H9 (cell line): ENCODE results near the gene KRTAP12-2. TPM values are rescaled to one million over a fixed set of nuclear protein-coding genes. Genes with fewer than 3 reads are reported as not detected.

Experiments
- DNase-seq: peaks from one replicate; pipeline ENCODE4 v3.0.0-alpha.2; 2017
- H2AFZ ChIP-seq: one replicate; pipeline ENCODE4 v1.6.1; 2013; ENCODE audit warnings: mild to moderate bottlenecking, low read length, control low read depth, moderate library complexity
- H2AK5ac ChIP-seq: 2 replicates; pipeline ENCODE4 v1.6.1; 2013; ENCODE audit warnings: low read length, control low read depth, mixed read lengths; ENCODE audit not compliant: insufficient read length
- H2BK120ac ChIP-seq: one replicate; pipeline ENCODE4 v1.6.1; 2013; ENCODE audit warnings: low read depth, mild to moderate bottlenecking, low read length, control low read depth, inconsistent platforms; ENCODE audit not compliant: poor library complexity, severe bottlenecking
- H2BK12ac ChIP-seq: 2 replicates; pipeline ENCODE4 v1.6.1; 2013; ENCODE audit warnings: low read length, control low read depth, mixed read lengths, low read depth; ENCODE audit not compliant: insufficient read length
- H2BK15ac ChIP-seq: 2 replicates; pipeline ENCODE4 v1.6.1; 2013; ENCODE audit warnings: low read depth, low read length, control low read depth
- H2BK20ac ChIP-seq: one replicate; pipeline ENCODE4 v1.6.1; 2013; ENCODE audit warnings: low read depth, mild to moderate bottlenecking, low read length, control low read depth, inconsistent platforms; ENCODE audit not compliant: poor library complexity, severe bottlenecking
- H2BK5ac ChIP-seq: 2 replicates; pipeline ENCODE4 v1.6.1; 2013; ENCODE audit warnings: low read length, control low read depth, mixed read lengths; ENCODE audit not compliant: insufficient read length
- H3K14ac ChIP-seq: 2 replicates; pipeline ENCODE4 v1.6.1; 2013; ENCODE audit warnings: low read length, control low read depth; ENCODE audit not compliant: insufficient read depth
- H3K18ac ChIP-seq: 2 replicates; pipeline ENCODE4 v1.6.1; 2013; ENCODE audit warnings: low read depth, mild to moderate bottlenecking, mixed read lengths, low read length, control low read depth; ENCODE audit not compliant: insufficient read length
- H3K23ac ChIP-seq: 2 replicates; pipeline ENCODE4 v1.6.1; 2013; ENCODE audit warnings: low read length, control low read depth, mixed read lengths, low read depth; ENCODE audit not compliant: insufficient read length
- H3K23me2 ChIP-seq: 2 replicates; pipeline ENCODE4 v1.6.1; 2013; ENCODE audit warnings: low read depth, mild to moderate bottlenecking, mixed read lengths, low read length, control low read depth; ENCODE audit not compliant: insufficient read length, poor library complexity, severe bottlenecking
- H3K27ac ChIP-seq: 2 replicates; pipeline ENCODE4 v1.5.1; 2013; ENCODE audit warnings: low read length, control low read depth, mixed read lengths, low read depth; ENCODE audit not compliant: insufficient read length
- H3K27me3 ChIP-seq: 2 replicates; pipeline ENCODE4 v1.6.1; 2013; ENCODE audit warnings: low read length, control low read depth, inconsistent platforms; ENCODE audit not compliant: insufficient read depth
- H3K4ac ChIP-seq: 2 replicates; pipeline ENCODE4 v1.6.1; 2013; ENCODE audit warnings: low read depth, mild to moderate bottlenecking, control low read depth, inconsistent platforms, low read length, moderate library complexity
- H3K4me1 ChIP-seq: 2 replicates; pipeline ENCODE4 v1.6.1; 2013; ENCODE audit warnings: low read length, control low read depth, inconsistent platforms; ENCODE audit not compliant: insufficient read depth
- H3K4me2 ChIP-seq: 2 replicates; pipeline ENCODE4 v1.6.1; 2013; ENCODE audit warnings: low read length, control low read depth, mixed read lengths; ENCODE audit not compliant: insufficient read length, insufficient read depth
- H3K56ac ChIP-seq: 2 replicates; pipeline ENCODE4 v1.6.1; 2013; ENCODE audit warnings: low read depth, mild to moderate bottlenecking, mixed read lengths, low read length, control low read depth; ENCODE audit not compliant: insufficient read length
- H3K79me1 ChIP-seq: 2 replicates; pipeline ENCODE4 v1.6.1; 2013; ENCODE audit warnings: low read depth, mild to moderate bottlenecking, moderate library complexity, low read length, control low read depth, inconsistent platforms; ENCODE audit not compliant: insufficient read depth, poor library complexity, severe bottlenecking
- H3K79me2 ChIP-seq: 2 replicates; pipeline ENCODE4 v1.6.1; 2013; ENCODE audit warnings: low read length, control low read depth, inconsistent platforms; ENCODE audit not compliant: insufficient read depth
- H3K9ac ChIP-seq: 2 replicates; pipeline ENCODE4 v1.6.1; 2013; ENCODE audit warnings: low read length, control low read depth, mixed read lengths; ENCODE audit not compliant: insufficient read length; ENCODE audit errors: extremely low read depth
- H3K9me3 ChIP-seq: one replicate; pipeline ENCODE4 v1.6.1; 2013; ENCODE audit warnings: low read depth, low read length, inconsistent platforms; ENCODE audit not compliant: control insufficient read depth
- H3T11ph ChIP-seq: one replicate; pipeline ENCODE4 v1.6.1; 2013; ENCODE audit warnings: mild to moderate bottlenecking, low read length, control low read depth, inconsistent platforms
- H4K20me1 ChIP-seq: one replicate; pipeline ENCODE4 v1.6.1; 2013; ENCODE audit not compliant: control insufficient read depth, insufficient read length, insufficient read depth
- H4K5ac ChIP-seq: 2 replicates; pipeline ENCODE4 v1.6.1; 2013; ENCODE audit warnings: low read depth, mild to moderate bottlenecking, mixed read lengths, low read length, control low read depth; ENCODE audit not compliant: insufficient read length
- H4K8ac ChIP-seq: replicated peaks from 2 replicates; pipeline ENCODE4 v1.6.1; 2013; ENCODE audit warnings: low read length, control low read depth, mixed read lengths, low read depth; ENCODE audit not compliant: insufficient read length
- H4K91ac ChIP-seq: 2 replicates; pipeline ENCODE4 v1.6.1; 2013; ENCODE audit warnings: low read depth, mild to moderate bottlenecking, moderate library complexity, mixed read lengths, low read length, control low read depth; ENCODE audit not compliant: insufficient read length
- H3K27ac Mint-ChIP-seq, 3 experiments: 2 replicates in 2 of 3; 3 replicates in 1 of 3; pipeline ENCODE4 v1.8.0; 2020 to 2021; ENCODE audit warnings: mixed read lengths in 3 of 3, mild to moderate bottlenecking in 1 of 3, moderate library complexity in 1 of 3
- H3K27me3 Mint-ChIP-seq: 2 replicates; pipeline ENCODE4 v1.8.0; 2021; ENCODE audit warnings: low read depth, mild to moderate bottlenecking, moderate library complexity, mixed read lengths
- H3K36me3 Mint-ChIP-seq, 3 experiments: 2 replicates in 2 of 3; 3 replicates in 1 of 3; pipeline ENCODE4 v1.8.0; 2020 to 2021; ENCODE audit warnings: low read depth in 3 of 3, mixed read lengths in 3 of 3; ENCODE audit not compliant: insufficient read depth in 1 of 3
- H3K4me1 Mint-ChIP-seq, 2 experiments: 2 replicates each; pipeline ENCODE4 v1.8.0; 2020; ENCODE audit warnings: mixed read lengths in 2 of 2
- H3K4me3 Mint-ChIP-seq, 2 experiments: 2 replicates in 1 of 2; 3 replicates in 1 of 2; pipeline ENCODE4 v1.8.0; 2020 to 2021; ENCODE audit warnings: mild to moderate bottlenecking in 2 of 2, mixed read lengths in 2 of 2, moderate library complexity in 1 of 2
- H3K9me3 Mint-ChIP-seq, 2 experiments: 2 replicates in 1 of 2; 3 replicates in 1 of 2; pipeline ENCODE4 v1.8.0; 2020; ENCODE audit warnings: mild to moderate bottlenecking in 2 of 2, mixed read lengths in 2 of 2, moderate library complexity in 1 of 2
- CTCF ChIP-seq: fragments of 200-600 bp; sonication (generic); conservative IDR thresholded peaks from 3 replicates; pipeline ENCODE4 v1.8.0; 2021; ENCODE audit warnings: antibody characterized with exemption, mild to moderate bottlenecking
- WGBS: extraction: QIAGEN DNeasy Blood & Tissue Kit; methylation state at CpG from one replicate; pipeline ENCODE4 v1.1.7; 2013; ENCODE audit warnings: missing lambda C conversion rate, low lambda C conversion rate, mixed read lengths; ENCODE audit not compliant: insufficient read length; ENCODE audit errors: extremely low coverage; 5-methylcytosine and 5-hydroxymethylcytosine counted together
- total RNA-seq: library from RNA; stranded (reverse); gene quantifications from 2 replicates; pipeline ENCODE4 v1.2.1, GENCODE V29; 2021

The KRTAP12-2 gene
- total RNA-seq, 1 experiment from 2014 or later = not detected

- no peak for DNase-seq
- H4K91ac ChIP-seq = no peak overlapping the region
- H2BK5ac ChIP-seq = no peak overlapping the region
- H3T11ph ChIP-seq = no peak overlapping the region
- Mint-ChIP-seq H3K9me3 (no peaks in the 10 kb centered on the region; a peak in 1 of 5 replicates), H3K27me3 (peaks cover 31% of the 10 kb centered on the region), H3K36me3 (no peaks in the 10 kb centered on the region), H3K27ac (peak overlapping the region in 2 of 3 experiments; percentile 86 to 91; a peak in 4 of 7 replicates), H3K4me1 (peaks cover 73 to 77% of the 10 kb centered on the region in 2 experiments), H3K4me3 (peak overlapping the region in 1 of 2 experiments; percentile 42; a peak in 2 of 5 replicates)
- no peak overlapping the region for H2AK5ac ChIP-seq
- no peak overlapping the region for H3K23ac ChIP-seq
- H3K79me1 ChIP-seq = no peaks in the 10 kb centered on the region
- peak overlapping the region; percentile 32; the same call in 1 of the 2 replicates for H3K14ac ChIP-seq
- peaks cover 9% of the 10 kb centered on the region for H3K23me2 ChIP-seq
- no peak overlapping the region for H2BK120ac ChIP-seq
- no peak overlapping the region for H2BK20ac ChIP-seq
- H3K27ac ChIP-seq = no peak overlapping the region
- H2AFZ ChIP-seq = no peak overlapping the region
- WGBS = no CpG with 5 or more reads among the region's 22 CpGs
- H4K5ac ChIP-seq = no peak overlapping the region
- no peak overlapping the region for H3K56ac ChIP-seq
- H2BK12ac ChIP-seq = no peak overlapping the region
- H3K79me2 ChIP-seq = no peaks in the 10 kb centered on the region
- H3K4me1 ChIP-seq = peaks cover 11% of the 10 kb centered on the region; the same call in 1 of the 2 replicates
- peaks cover 11% of the 10 kb centered on the region; the same call in 1 of the 2 replicates for H3K27me3 ChIP-seq
- H4K20me1 ChIP-seq = no peaks in the 10 kb centered on the region
- peak overlapping the region; percentile 22 for H3K18ac ChIP-seq
- TF ChIP-seq CTCF = no peak
- H3K4ac ChIP-seq = no peak overlapping the region
- no peak overlapping the region for H3K9ac ChIP-seq
- H2BK15ac ChIP-seq = no peak overlapping the region
- H4K8ac ChIP-seq = no peak overlapping the region
- no peaks in the 10 kb centered on the region for H3K9me3 ChIP-seq
- H3K4me2 ChIP-seq = no peak overlapping the region
These were observed 35.6 kb upstream of the KRTAP12-2 start for GRCh38 chr21:44702111-44702972.
